ENCODE measurements around the gene ARHGAP45. TPM values are rescaled to one million over a fixed set of nuclear protein-coding genes. Genes with fewer than 3 reads are reported as not detected.
"Not testable (repeated sequence)": the region's sequence is repeated elsewhere in the genome, so short reads cannot be mapped to it uniquely, and the experiment has no call there.

The ARHGAP45 gene
- total RNA-seq: 1.2 TPM

DNA sequence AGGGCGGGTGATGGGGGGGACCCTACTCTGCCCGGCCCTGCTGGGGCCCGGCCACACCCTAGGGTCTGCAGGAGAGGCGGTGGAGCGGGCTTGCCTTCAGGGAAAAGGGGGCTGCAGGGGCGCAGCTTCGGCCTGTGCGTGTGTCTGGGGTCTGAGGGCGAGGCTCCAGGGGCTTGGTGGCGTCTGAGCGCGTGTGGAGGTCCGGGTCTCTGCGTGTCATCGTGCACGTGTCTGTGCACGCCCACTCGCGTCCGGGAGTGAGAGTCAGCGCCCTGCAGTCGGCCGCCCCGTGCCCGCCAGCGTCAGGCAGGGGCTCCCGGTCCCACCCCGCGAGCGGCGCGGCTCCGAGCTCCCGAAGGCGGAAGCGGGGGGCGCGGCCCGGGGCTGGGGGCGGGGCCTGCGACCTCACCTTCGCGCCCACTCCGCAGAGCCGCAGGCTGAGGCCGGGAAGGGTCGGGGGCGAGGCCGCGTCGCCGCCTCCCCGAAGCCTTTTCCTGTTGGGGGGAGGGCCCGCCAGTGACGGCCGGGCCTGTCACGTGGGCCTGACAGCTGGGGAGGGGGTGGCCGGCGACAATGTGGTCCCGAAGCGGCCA is at the start of gene ARHGAP45:
Gene ARHGAP45, plus strand, starts transcription at position 420 of the 593 bp plus-strand sequence. CDS start 239 bp downstream, outside the sequence.
- no peak for FAIRE-seq
- no peak for DNase-seq (ENCODE audit: low spot score in 2 of 2)

DNA sequence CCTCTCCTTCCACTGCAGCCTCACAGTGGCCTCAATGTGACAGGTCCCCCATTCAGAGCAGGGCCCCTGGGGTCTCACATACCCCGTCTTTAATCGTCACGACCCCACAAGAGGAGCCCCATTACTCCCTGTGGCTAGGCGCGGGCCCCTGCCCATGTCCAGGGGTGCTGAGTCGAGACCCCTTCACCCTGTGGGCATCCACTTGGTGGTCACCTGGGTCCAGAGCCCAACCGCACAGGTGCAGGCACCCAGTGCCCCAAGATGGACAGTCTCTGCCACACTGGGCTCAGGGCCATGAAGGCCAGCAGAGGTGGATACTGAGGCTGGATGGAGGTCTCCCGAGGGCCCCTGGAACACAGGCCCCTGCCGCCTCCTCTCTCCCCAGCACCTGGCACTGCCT is 49.1 kb upstream of the ARHGAP45 start:
- FAIRE-seq: no peak
- no peak for DNase-seq (ENCODE audit: low spot score in 2 of 2)

- DNase-seq (ENCODE audit: low spot score in 2 of 2) (no peak), FAIRE-seq (no peak)
These were observed 48.6 kb upstream of the ARHGAP45 start for GRCh38 chr19:1018393-1018792.

GRCh38 chr19:1018932-1019615 is 47.9 kb upstream of the ARHGAP45 start:
- FAIRE-seq (no peak), DNase-seq (ENCODE audit: low spot score in 2 of 2) (no peak)

DNA sequence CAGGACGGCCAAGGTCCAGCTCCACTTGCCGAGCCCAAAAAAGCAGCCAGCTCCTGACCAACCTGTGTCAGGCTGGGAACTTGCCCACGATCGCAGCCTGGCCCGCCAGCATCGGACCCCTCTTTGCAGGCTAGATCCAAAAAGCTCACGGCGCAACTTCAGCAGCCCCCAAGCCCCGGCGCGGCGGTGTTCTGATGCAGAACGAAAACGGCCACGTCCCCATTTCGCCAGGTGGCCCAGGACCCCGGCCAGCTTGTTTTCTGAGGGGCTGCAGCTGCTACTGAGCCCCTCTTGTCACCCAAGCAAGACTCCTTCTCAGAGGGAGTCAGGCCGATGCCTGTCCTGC is 47.4 kb upstream of the ARHGAP45 start:
- FAIRE-seq: no peak

DNA sequence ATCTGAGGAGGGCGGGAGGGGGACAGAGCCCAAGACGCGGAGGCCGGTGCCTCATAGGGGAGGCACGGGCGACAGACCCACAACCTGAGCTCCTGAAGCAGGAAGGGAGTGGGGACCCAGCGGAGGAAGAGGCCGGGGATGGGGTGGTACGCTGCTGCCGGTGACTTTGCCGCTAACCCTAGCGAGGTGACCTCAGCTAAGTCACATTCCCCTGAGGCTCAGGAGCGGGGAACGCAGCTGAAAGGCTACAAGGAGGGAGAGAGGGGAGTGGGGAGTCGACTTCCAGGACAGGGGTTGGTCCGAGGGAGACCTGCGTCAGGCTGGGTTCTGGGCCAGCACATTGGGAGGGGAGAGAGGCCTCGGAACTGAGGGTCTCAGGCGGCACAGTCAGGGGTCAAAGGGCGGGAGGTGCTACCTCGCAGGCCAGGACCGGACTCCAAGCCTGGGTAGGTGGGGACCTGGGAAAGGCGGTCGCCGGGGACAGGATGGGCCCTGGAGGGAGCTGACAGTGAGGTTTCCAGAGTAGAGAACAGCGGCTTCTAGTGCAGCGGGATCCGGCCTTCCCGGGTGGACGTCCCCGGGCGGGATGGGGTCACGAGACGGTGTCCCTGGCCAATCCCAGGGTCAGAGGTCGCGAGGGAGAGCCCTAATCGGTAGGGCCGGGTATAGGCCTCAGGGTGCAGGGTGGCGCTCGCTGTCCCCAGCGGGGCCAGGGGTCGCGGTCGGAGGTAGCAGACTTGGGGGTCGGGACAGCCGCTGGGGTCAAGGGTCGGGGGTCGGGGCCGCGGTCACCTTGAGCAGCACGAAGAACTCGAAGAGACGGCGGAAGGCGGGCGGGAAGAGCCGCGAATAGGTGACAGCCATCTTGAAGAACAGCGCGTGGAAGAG is 46.7 kb upstream of the ARHGAP45 start:
- FAIRE-seq (no peak), DNase-seq (ENCODE audit: low spot score in 2 of 2) (no peak)

More for the DNA sequence above, 47.4 kb upstream of the ARHGAP45 start:
- DNase-seq (ENCODE audit: low spot score in 2 of 2): no peak

DNA sequence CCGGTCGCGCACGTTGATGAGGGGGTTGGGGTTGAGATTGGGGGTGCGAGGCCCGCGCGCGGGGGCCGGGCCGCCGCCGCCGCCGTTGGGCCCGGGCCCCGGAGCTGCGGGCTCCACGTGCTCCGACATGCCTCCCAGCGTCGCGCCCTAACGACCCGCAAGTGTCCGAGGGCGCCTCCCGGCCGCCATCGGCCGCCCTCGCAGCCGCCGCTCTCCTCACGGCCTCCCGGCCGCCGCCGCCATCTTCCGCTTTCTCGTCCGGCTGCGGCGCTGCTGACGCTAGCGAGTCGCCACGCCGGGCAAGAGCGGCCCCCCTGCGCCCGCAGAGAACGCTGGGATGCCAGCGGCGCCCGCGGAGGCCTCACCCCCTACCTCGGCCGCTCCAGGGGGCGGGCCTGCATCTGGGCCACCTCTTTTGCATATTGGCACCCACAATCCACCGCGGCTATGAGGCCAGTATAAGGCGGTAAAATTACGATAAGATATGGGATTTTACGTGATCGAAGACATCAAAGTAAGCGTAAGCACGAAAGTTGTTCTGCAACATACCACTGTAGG is 46.0 kb upstream of the ARHGAP45 start, which contains the start of gene TMEM259:
Gene TMEM259, minus strand, starts transcription at position 256 of the 558 bp plus-strand sequence. Its CDS starts 127 bp downstream, at position 129.
- no peak for FAIRE-seq

DNA sequence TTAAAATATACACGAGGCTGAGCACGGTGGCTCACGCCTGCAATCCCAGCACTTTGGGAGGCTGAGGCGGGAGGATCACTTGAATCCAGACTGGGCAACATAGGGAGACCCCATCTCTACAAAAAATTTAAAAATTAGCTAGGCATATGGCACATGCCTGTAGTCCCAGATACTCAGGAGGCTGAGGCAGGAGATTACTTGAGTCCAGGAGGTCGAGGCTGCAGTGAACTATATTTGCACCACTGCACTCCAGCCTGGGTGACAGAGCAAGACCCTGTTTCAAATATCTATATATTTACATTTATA is 43.1 kb upstream of the ARHGAP45 start:
- FAIRE-seq; DNase-seq (ENCODE audit: low spot score in 2 of 2): not testable (repeated sequence)

More for the DNA sequence above, 46.0 kb upstream of the ARHGAP45 start, which contains the start of gene TMEM259:
- DNase-seq (ENCODE audit: low spot score in 2 of 2): peak; percentile 100

DNA sequence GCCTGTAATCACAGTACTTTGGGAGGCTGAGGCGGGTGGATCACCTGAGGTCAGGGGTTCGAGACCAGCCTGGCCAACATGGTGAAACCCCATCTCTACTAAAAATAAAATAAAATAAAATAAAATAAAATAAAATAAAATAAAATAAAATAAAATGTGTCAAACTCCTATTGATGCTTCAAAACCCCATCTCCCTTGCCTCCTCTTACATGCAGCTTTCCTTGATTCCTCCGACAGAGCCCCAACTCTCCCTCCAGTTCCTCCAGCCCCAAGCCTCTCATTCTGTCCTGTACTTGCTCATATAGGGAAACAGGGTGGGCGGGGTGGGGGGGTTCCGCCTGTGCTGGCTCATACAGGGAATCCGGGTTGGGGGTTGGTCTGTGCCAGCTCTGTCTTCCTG is 41.9 kb upstream of the ARHGAP45 start:
- FAIRE-seq; DNase-seq (ENCODE audit: low spot score in 2 of 2): not testable (repeated sequence)

DNA sequence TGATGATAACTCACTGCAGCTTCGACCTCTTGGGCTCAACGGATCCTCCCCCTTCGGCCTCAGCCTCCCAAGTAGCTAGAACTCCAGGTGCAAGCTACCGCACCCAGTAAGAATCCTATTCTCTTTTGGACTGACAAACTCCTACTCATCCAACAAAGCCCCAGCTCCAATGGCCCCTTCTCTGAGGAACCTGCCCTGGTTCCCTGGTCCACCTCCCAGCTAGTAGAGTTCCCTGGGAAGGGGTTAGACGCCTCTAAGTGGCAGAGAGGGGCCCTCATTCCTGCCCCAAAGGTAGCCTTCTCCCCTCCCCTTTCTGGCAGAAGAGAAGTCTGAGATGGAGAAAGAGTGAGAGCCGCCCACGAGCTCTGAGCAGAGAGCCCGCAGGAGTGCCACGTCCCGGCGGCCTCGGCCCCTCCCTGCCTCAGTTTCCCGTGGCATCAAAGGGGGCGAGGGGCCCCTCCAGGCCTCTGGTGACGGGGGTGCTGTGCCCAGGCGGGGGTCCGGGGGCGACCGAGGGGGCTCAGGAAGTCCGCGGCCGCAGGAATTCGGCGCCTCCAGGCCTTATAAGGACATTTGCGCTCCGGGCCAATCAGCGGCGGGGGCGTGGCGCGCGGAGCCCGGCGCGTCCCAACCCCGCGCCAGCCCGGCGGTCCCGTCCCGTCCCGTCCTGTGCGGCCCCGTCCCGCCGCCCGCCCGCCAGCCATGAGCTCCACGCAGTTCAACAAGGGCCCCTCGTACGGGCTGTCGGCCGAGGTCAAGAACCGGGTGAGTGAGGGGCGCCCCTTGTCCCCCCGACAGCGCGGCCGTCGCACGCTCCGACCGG is 40.8 kb upstream of the ARHGAP45 start, which contains the start of gene CNN2:
Gene CNN2, plus strand, starts transcription at position 649 of the 823 bp plus-strand sequence. Its CDS starts 54 bp downstream, at position 703.
- FAIRE-seq (no peak), DNase-seq (ENCODE audit: low spot score in 2 of 2) (peak; percentile 78 to 87)

GRCh38 chr19:1026783-1027649 is 40.0 kb upstream of the ARHGAP45 start:
- FAIRE-seq (no peak), DNase-seq (ENCODE audit: low spot score in 2 of 2) (no peak)

DNA sequence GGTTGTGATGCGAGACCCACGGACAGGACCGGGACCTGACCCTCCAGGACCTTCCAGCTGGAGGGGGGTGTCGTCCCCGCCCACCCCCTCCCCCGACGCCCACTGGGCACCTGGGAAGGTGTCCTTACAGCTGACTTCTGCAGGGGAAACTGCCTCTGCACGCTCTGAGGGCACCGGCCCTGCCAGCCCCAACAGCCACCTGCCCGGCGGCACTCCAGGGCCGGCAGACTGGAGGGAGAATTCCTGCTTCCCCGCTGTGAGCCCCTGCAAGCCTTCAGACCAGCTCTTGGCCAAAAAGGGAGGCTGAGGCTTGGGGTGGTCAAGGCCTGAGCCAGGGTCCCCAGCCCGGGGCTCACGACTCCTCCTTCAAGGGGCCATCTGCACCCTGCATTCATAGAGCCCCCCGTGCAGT is 39.3 kb upstream of the ARHGAP45 start:
- DNase-seq (ENCODE audit: low spot score in 2 of 2) (no peak), FAIRE-seq (no peak)

- FAIRE-seq (no peak), DNase-seq (ENCODE audit: low spot score in 2 of 2) (no peak)
These were observed 38.7 kb upstream of the ARHGAP45 start for GRCh38 chr19:1028062-1028926.

DNA sequence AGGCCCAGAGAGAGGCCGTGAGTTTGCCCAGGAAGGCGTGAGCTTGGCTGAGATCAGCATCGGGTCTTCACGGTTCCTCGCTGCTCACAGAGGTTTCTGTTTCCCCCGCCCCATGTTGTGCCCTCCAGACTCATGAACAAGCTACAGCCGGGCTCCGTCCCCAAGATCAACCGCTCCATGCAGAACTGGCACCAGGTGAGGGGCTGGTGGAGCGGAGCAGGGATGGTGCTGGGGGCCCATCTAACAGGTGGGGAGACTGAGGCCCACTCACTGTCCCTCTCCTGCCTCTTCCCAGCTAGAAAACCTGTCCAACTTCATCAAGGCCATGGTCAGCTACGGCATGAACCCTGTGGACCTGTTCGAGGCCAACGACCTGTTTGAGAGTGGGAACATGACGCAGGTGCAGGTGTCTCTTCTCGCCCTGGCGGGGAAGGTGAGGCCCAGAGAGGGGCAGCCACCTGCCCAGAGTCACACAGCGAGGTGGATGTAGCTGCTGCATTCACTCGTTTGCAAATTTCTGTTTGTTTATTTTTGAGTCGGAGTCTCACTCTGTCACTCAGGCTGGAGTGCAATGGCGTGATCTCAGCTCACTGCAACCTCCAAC is 34.6 kb upstream of the ARHGAP45 start:
- no peak for DNase-seq (ENCODE audit: low spot score in 2 of 2)
- FAIRE-seq: no peak

GRCh38 chr19:1035998-1036621 is 30.9 kb upstream of the ARHGAP45 start:
- FAIRE-seq (no peak), DNase-seq (ENCODE audit: low spot score in 2 of 2) (no peak)

GRCh38 chr19:1037621-1038064 is 29.3 kb upstream of the ARHGAP45 start:
- FAIRE-seq: no peak
- DNase-seq (ENCODE audit: low spot score in 2 of 2): no peak

Data from frontal cortex (tissue), 4 donors.